GM21825 (cell line): Measurements from ENCODE around the gene ANKRD35.
A peak's percentile ranks its signal among the peaks of the same experiment; 100 is the strongest.

Experiments
- ATAC-seq: cut with Tn5 transposase; IDR thresholded peaks from one replicate; pipeline ENCODE4 v1.9.1; 2021; ENCODE audit warnings: mild to moderate bottlenecking, moderate library complexity; ENCODE audit not compliant: unreplicated experiment

Gene ANKRD35

DNA sequence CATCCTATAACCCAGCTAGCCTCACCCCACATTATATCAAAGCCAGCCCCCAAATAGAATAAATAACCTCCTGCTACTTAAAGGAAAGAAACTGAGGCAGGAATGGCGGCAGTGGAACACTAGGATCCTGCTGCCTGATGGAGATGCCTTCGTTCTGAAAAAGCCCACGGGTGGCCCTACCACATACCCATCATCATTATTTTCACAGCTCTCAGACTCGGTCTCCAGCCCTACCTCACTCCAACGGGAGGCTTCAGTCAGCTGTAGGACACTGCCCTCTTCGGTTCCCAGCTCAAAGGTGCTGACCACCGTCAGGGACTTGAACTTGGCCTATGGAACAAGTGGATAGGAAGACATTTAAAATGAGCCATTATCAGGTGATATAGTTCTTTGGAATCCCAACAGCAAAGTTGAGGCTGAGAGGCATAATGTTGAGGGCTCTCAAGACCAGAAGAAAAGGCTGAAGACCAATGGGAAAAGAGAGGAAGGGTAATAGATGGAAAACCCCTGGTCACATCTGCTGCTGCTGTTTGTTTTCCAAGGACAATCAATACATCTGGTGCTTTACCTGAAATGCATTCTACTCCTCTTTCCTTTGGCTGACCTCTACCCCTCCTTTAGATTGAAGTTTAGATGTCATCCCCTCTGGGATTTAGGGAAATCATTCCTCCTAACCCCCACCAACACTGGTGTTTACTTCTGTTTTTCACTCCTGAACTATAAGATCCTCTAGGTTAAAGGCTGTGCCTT is 7.8 kb upstream of the ANKRD35 start:
- ATAC-seq, result no peak

DNA sequence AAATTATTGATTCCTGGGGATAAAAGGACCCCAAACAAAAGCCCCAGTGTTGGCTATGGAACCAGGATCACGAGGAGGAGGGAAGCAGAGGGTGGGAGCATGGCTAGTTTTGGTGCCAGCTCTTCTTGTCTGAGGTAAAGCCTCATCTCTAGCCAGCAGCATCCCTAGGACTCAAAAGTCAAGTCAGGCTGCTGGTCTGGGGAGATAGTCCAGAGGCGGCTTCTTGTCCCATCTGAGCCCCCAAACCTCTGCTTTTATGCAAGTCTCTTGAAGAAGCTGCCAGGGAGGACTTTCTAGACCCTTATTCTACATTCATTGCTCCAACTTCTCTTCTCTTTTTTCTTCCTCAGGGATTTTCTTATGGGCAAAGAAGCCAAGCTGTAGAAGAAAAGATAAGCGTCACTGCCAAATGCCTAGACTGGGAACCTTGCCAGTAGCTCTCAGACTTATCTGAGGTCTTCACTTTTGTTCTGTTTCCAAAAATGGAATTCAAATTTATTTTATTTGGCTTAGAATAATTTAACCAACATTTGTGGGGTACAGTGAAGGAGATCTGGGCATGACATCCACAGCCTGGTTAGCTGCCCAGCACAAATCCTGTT is 6.9 kb upstream of the ANKRD35 start:
- ATAC-seq, result no peak

DNA sequence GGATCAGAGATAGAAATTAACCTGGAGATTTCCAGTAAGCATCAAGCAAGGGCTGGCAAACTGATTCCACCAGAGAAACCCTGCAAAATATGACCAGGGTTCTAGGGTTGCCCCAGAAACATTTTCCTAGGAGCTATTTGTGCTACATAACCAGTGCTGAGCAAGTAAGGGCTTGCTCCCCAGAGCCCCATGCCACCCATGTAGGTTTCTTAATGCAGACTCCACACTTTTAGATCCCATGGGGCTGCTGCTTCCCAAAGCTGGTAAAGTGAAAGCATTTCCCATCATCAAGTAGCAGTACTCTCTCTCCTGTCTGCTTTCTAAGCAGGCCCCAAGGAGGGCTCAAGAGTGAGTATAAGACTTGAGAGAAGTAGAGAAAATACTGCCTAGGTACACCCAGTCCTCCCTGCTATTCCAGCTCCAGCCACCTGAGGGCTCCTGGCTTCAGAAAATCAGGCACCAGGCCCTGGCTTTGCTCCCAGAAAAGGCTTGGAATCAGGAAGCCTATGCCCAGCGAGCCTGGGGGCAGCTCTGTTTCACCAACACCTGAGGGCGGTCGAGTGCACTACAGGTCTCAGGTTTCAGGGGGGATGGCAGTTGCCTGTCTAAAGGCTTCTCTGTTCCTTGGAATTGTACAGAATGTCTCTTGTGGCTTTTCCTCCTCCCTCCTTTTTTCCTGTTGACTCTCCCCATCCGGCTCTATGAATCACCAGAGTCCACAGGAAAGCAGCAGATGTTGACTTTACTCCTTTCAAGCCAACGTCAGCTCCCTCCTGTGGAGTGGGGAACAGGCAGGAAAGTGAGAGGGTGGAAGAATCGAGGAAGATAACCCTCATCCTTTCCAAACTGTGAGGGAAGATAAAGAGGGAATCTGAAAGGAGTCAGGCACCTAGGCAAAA is 6.2 kb upstream of the ANKRD35 start:
- ATAC-seq, result no peak

DNA sequence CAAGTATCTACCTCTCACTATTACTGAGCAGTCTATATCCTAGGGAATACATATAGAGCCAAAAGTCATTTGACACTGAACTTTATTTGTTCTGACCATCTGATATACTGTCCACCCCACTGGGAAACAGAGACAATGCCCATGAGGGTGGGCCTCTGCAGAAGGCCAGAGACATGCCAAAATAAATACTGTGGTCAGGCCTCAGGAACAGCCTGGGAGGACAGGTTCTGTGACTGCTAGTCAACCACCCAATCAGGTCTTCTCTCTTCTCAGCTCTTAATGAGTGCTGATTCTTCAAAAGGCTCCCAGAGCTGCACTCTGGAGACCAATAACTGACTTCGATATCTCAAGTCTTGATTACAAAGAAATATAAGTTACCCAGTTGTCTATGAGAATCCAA is 5.5 kb upstream of the ANKRD35 start:
- no peak for ATAC-seq

DNA sequence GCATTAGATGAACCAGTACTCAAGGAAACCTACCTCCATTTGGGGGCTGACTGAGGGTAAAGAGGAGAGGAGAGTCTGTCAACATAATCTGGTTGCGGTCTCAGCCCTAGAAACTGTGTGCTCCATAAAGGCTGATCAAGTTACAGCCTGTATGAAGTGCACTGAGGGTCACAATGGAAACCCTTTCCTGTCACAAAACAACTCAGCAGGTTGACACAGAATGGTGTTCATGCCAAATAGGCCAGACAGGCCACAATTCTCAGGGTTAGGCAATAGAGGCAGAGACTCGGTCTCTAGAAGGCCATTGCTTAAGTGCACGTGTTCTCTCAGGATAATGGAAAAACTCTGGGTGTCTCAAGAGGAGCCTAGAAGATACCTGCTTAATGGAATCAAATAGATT is 4.1 kb upstream of the ANKRD35 start:
- no peak for ATAC-seq

DNA sequence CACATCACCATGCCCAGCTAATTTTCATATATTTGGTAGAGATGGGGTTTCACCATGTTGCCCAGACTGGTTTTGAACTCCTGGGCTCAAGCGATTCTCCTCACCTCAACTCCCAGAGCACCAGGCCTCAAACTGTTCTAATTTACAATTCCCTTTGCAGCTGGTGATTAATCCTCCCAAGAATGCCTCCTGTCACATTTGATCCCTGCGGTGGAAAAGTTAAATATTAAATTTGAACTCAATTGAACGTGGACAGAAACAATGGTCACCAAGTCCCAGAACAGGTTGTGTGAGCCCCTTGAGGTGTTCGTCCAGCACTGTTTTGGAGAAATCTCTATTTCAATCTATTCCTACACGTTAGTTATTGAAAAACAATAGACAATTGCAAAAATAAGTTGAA is 2.0 kb upstream of the ANKRD35 start:
- ATAC-seq, result no peak

DNA sequence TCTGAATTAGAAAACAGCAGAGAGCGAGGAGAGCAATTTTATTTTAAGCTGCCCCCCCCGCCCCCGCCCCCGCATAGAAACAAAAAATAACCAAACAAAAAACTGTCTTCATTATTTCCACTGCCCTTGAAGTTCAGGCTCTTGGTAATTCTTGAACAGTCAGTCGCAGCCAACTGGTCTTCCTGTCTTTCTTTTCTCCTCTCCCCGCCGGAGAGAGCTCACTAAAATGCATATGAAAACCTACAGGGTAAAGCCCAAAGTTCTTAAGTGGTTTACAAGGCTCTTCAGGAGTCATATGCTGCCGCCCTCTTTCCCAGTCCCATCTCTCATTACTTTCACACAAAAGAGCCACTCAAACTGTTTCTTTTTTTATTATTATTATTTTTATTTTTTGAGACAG is 1.1 kb upstream of the ANKRD35 start:
- no peak for ATAC-seq

DNA sequence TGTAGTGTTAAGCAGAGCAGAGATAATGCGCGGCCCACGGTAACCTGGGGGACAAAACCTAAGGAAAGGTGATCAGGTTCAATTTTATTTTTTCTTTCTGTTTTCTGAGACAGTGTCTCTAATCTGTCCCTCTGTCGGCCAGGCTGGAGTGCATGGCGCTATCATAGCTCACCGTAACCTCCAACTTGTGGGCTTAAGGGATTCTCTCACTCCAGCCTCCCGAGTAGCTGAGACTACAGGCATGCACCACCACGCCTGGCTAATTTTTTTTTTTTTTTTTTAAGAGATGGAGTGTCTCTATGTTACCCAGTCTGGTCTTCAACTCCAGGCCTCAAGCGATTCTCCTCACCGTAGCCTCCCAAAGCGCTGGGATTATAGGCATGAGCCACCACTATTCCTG is 724 bp upstream of the ANKRD35 start:
- no peak for ATAC-seq

DNA sequence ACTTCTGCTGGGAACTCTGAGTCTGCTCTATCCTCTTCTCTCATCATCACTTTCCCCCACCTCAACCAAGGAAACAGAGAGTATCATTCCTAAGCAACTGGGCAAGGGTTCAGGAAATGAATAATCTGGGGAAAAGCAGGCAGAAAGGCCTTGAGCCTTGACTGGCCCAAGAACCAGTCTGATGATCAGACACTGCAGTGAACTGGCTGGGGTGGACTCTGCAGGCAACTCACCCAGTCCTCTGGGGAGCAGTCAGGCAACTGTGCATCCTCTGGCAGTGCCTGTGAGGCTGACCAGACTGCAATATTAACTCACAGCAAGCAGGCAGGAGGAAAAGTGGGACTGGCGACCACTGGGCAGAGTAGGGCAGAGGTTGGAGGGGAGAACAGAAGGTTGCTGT is 991 bp downstream of the ANKRD35 start:
- no peak for ATAC-seq

DNA sequence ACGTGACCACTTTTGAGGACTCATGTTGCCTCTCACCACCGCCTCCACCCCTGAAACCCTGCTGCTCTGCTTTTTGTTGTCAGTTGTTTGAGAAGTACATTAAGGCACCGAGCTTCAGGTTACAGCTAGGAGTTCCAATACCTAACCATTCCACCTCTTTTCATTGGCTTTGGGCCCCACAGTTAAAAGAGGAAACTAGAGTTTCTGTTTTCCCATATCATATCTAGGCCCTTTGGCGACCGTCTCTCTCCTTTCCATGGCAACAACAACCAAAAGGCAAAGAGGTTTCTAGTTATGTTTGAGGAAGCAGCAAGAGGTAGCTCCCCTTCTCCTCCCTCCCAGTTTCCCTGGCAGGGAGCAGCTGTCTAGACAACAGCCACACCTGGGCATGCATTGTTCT is 5.9 kb downstream of the ANKRD35 start:
- no peak for ATAC-seq

DNA sequence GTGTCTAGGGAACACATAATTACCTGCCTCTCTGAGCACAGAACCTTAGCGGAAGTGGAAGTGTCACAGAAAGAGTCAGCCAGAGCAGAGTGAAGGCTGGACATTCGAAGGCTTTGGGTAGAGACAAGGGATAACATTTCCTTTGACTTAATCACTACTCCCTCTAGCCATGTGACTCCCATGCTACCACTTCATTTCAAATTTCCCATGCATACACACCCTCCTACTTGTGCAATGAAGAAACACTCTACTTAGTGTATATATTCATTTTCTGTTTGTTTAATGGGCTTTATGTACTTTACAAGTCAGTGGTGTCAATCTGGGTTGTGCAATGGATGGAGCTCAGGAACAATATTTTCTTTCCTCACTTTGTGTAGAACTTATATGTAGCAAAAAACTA is 6.9 kb downstream of the ANKRD35 start:
- ATAC-seq, result no peak

DNA sequence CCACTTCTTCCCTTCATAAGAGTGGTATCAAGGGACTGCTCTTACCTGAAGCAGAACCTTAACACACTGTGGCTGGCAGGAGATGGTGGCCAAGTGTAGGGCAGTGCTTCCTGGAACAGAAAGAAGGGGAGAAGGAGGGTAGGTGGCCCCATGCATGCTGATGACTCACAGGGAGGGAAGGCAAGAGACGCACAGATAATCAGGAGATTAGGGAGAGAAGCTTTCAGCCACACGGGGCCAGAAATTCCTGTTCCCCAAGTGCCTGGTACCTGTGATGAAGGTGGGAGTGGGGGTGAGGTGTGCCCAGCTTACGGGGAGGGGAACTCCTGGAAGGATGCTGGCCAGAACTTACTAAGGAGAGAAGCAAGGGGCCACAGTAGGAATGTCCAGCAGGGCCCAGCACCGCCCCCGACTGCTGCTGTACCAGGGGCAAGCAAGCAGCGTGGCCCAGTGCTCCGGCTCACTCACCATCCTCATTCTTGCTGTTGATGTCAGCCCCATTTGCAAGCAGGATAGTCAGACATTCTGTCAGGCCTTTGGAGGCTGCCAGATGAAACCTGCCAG is 7.7 kb downstream of the ANKRD35 start:
- ATAC-seq, result no peak

DNA sequence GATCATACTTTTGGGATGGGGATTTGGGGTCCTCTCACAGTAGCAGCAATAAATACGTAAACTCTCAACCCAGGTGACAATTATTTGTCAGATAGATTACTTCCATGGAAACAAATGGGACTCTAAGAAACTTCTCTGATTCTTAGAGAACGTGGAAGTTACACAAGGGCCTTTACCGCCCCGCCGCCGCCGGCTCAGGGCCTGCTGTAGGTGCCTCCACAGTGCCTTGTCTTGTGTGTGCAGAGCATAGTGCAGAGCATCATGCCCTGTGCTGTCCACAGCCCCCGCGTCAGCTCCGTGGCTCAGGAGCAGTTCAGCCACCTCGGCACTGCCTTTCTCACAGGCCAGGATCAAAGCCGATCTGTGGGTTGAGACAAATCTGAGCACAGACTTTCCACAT is 11.0 kb downstream of the ANKRD35 start:
- no peak for ATAC-seq

DNA sequence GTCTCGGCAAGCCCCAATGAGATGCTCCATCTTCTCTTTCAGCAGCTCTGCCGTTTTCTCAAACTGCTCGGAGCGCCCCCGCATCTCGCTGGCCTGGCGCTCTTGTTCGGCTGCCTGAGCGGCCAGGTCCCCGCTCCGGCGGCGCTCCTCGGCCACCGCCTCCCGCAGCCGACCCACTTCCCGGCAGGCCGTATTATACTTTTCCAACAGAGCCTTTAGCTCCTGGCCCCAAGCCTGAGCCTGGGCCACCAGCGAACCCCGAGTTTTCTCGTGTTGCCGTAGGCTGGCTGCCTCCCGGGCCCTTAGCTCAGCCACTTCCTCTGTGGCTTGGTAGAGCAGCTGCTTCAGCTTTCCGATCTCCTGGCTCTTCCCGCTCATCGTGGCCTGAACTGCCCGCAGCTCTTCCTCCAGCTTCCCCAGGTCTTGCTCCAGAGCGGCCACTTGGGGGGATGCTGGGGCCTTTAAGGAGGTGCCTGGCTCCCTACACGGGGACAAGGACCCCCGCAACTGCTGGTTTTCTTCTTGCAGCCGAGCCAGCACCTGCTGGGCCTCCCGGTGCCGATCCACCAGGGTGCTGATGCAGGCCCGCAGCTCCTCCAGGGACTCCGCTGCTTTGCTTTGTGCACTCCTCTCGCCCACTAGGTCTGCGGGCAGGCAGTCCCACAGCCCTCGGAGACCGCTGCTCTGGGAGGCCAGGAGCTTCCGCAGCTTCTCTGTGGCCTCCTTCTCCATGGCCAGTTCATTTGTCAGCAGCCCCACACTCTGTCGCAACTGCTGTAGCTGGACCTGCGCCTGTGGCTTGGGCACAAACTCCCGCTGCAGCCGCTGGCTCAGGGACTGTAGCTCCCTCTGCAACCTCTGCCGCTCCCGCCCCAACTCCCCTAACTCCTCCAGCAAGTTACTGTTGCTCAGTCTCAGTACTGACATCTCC is 13.4 kb downstream of the ANKRD35 start:
- ATAC-seq, result no peak

DNA sequence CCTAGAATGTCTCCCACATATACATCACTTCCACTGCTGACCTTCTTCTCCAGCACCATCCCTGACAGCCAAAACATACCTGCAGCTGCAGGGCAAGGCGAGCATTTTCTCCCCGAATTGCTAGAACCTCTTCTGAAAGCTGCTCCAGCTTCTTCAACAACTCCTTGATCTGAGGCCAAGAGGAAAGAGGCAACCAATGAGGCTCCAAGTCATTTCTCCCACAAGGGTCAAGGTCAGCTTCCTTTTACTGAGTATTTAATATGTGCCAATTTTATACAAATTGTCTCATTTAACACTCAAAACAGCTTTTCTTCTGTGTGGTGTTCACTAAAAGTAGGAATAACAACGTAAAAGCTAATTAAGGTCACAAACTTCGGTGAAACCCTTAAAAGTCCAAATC is 17.4 kb downstream of the ANKRD35 start:
- ATAC-seq, result no peak

DNA sequence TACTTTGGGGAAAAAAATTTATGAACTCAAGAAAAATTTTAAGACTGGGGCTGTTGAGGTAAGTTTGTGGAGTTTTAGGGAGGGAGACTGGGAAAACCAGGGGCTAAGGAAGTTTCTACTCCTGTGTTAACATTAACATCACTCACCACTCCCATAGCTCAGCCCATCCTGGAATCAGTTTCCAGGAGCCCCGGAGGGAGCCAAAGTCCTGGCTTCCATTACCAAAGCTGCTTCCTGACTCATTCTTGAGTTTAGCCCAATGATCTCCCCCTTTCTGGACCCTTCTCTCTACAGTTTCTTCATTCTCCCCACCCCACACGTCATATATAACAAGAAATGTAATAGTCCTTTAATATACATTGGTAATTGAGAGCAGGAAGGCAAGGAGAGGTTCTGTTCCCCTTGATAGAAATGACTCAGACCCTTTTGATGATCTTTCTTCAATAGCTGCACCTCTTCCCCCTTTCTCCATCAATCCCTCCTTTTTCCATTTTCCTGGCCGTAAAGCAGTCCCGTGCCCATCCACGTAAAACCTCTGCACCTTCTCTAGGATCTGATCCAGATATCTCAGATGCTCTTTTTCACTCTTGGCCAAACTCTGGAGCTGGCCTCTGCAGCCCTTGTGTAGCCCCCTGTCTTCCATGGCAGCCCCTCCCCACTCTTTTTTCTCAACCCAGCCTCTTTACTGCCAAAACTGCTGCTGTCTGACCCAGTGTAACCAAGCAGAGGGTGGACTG is 22.2 kb downstream of the ANKRD35 start:
- no peak for ATAC-seq

DNA sequence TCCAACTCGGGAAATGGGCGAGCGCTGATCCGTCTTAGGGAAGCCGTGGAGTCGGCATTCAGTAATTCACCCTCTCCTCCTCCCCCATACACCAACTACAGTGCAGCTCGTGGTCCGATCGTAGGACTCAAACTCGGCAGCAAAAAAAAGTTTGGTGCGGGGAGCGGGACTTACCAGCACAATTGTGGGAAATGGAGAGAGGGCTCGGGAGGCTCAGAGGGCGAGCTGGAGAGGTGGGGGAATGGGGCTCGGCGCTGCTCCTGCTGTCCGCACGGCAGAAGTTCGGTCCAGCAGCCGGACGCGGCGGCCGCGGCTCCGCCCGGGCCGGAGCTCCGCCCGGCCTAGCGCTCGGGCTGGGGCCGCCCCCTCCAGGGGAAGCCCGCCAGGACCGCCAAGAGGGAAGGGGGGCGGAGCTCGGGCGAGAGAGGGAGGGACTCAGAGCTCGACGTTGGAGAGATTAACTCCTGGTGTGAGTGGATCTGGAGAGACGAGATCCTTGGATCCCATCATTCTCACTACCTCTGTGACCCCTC is 26.1 kb downstream of the ANKRD35 start:
- peak; percentile 69 for ATAC-seq

DNA sequence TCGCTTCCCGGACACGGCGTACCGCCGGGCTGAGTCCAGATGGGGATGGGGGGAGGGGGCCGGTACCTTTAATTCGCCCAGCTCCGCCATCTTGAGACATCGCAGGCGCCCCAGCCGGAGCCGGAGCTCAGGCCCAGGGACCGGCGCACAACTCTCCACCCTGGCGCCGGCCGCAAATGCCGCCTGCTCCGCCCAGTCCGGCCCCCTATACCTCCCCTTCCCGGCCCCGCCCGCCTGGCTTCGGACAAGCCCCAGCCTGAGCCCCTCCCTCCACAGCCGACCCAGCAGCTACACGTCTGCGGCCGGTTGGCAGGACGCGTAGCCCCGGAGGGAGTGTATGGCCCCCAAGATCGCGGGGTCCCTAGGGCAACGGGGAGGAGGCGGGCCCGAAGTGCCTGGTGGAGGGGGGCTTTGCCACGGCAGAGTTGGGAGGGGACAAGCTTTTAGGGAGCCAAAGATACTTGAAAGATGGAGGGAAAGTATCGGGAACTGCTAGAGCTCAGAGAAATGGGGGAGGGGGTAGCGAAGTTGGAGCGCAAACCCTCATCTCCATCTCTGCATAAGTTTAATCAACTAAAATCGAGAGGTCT is 26.7 kb downstream of the ANKRD35 start, which contains the start of gene PIAS3:
TSS of gene PIAS3 (minus strand) at position 181 of the 590 bp plus-strand sequence. CDS start at position 90, 91 bp downstream.
- peak; percentile 87 for ATAC-seq
